Stimulated activated CD8-positive, alpha-beta memory T cell treated with anti-CD3 and anti-CD28 coated beads, Interleukin-7, amount 100 ng/mL, for 48 hours (primary cell): Measurements from ENCODE around the gene RPS10.

ENCODE experiments used
- DNase-seq, 2 donors: peaks; one replicate each; pipeline ENCODE4 v3.0.0-alpha.2; 2020; ENCODE audit warnings: low read depth in 1 of 2; ENCODE audit errors: extremely low read depth in 1 of 2

Gene RPS10

DNA sequence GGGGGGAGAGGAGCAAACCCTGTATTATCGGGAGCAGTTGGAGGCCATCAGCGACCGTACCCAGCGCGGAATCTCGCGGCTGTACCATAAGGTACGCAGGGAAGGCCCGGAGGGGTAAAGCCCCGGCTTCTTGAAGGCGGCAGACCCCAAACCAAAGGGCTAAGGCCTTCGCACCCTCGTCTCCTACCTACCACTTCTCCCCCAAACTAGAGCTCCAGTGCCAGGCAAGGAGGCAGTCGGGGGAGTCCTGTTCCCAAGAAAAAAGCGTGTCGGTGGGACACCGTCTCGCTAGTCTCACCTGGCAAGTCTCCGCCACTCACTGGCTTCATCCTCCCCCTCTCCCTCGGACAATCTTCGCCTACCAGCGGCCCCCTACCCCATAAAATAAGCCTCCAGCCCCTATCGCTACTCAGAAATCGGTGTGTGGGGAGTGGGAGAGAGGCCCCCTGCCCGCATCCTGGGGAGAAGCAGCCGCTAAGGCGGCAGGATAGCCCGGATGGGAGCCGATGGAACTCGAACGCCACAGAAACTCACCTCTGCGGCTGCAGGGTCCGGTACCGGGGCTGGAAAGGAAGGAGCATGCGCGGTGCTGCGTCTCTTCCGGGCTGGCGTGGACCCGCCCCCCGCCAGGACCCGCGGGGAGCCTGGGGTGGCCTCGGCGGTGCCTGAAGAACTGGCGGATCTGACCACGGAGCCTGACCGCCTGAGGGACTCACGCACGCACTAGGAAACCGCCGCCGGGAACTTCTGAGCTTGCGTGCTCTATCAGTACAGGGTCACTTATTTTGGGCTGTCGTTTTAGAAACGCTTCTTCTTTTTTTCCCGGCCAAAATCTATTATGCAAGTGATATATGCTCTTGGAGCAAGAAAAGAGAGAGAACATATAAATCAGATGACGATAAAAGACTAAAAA is at the start of gene RPS10:
Gene RPS10 (minus strand): TSS at position 572 of the 913 bp plus-strand sequence. CDS start 848 bp downstream, outside the sequence.
- peak; percentile 84 to 89 for DNase-seq

DNA sequence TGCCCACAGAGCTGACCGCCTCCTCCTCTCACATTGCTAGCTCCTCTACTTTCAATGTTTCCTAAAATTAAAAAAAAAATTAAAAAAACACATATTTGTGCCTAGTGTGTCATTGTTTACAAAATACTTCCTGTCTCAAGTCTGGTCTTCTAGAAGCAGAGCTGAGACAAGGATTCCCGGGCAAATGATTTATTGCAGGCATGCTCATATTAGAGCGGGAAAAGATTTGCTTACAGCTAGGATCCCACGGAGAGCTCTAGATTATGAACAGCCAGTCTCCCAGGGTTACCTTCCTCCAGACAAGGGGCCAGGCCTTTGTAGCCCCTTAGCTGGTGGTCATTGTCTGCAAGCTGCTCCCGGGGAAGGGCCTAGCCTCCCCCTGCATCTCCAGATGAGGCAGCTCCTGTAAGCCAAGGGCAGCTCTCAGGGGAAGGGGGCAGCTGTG is 49.4 kb upstream of the RPS10 start:
- no peak for DNase-seq

DNA sequence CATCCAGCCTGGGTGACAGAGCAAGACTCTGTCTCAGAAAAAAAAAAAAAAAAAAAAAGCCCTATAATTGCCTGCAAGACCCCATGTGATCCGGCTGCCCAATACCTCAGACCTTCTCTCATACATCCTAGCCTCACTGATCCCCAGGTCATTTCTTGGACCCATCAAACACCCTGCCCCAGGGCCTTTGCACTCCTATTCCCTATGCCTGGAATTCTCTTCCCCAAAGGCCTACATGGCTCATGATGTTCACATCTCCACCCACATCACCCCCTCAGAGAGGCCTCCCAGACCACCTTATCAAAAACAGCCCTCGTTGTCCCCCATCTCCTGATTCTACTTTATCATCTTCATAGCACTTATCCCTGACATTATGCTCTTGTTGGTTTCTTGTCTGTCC is 48.9 kb upstream of the RPS10 start:
- DNase-seq, result no peak

DNA sequence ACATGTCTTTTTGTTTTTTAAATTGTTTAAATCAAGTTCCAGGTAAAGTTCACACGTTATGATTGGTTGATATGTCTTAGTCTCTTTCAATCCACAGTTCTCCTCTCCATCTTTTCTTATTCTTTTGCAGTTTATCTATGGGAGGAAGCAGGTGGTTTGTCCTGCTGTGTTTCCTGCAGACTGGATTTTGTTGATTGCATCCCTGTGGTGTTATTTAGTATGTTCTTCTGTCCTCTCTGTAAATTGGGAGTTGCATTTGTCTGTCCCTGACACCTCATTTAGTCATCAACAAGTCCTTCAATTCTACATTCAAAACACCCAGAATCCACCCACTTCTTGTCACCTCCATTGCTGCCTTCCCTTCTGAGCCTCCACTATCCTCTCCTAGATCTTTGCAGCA is 48.1 kb upstream of the RPS10 start:
- DNase-seq, result no peak

DNA sequence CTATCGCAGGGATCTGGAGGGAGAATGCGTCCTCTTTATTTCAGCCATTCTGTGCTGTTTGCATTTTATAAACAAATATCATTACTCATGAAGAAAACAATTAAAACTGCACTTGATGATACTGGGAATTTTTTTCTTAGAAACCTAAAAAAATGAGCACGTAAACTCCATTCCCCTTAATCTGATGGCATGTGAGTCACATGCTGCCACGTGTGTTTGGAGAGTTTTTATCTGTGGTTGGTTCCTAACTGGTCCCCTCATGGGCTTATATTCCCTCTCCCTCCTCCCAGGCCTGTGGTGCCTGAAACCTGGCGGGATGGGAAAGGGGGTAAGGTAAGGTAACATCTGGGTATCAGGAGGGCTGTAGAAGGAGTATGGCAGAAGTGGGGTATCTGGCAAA is 46.6 kb upstream of the RPS10 start:
- DNase-seq, result no peak

DNA sequence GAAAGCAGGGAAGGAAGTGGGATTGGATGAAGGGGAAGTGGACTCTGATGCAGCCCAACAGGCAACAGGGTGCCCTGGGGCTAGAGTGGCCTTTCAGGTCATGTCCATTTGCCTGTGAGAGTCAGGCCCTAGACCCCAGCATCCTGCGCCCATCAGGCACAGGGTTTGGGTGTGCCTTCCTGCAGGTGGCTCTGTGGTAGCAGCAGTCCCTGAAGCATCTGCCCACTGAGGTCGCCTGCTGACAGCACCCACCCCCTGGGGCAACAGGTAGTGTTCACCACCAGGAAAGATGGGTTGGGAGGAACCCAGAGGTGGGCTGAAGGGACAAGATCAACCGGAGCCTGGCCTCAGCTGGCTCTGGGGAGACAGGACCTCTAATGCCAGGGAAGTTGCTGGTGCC is 43.6 kb upstream of the RPS10 start:
- no peak for DNase-seq

DNA sequence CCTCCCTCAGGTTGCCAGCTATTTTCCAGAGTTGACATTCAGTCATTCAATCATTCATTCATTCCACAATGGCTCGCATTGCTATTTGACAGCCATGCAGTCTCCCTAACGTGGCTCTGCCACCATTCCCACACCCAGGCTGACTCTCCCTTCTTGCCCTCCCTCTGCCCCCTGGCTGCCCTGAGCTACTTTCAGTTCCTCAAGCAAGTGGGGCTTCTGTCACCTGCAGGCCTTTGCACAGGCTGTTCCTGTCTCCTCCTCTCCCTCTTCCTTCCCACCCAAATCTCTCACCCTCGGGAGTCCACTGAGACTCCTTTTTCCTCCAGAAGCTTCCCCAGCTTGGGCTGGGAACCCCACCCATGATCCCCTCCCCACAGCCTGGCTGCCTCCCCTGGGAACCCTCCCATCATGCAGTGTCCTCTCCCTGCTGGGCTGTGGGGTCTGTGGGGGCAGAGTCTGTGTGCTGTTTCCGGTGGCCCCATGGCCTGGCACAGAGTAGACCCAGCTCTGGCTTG is 42.6 kb upstream of the RPS10 start:
- no peak for DNase-seq

DNA sequence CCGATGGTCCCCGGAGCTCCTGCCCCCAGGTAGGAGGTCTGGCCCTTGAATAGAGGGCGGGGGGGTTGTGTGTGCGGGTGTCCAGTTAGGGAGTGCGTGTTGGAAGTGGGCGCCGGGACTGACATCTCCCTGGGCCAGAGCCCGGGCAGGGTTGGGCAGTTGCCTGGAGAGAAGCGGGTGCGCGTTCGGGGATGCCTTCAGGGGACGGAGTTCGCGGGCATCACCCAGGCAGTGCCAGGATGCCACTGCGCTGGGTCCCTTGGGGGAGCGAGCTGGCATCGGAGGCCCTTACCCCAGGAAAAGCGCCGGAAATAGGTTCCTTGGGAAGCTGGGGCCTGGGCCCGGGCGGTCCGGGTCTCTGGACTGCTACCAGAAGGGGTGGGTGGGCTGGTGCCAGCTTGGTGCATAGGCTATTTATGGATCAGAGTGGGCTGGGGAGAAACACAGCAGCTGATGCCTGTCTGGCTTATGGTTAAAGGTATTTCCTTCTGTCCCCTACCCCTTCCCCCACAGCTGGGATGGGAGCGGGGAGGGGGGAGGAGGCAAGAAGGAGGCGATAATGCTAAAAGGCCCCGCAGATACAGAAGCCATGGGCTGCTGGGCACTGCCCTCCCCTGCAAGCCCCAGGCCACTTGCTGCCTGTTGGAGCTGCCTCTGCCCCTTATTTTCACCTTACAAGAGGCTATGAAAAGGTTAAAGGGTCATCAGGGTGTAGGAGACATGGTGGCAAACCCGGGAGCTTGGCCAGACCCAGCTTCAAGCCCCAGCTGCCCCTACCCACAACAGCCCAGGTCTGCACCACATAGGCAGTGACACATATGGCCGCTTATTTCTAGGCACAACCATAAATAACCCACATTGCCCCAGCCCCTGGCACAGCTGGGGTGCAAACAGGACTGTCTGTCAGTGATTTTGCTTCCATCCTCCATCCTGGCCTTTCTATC is 40.6 kb upstream of the RPS10 start:
- no peak for DNase-seq

DNA sequence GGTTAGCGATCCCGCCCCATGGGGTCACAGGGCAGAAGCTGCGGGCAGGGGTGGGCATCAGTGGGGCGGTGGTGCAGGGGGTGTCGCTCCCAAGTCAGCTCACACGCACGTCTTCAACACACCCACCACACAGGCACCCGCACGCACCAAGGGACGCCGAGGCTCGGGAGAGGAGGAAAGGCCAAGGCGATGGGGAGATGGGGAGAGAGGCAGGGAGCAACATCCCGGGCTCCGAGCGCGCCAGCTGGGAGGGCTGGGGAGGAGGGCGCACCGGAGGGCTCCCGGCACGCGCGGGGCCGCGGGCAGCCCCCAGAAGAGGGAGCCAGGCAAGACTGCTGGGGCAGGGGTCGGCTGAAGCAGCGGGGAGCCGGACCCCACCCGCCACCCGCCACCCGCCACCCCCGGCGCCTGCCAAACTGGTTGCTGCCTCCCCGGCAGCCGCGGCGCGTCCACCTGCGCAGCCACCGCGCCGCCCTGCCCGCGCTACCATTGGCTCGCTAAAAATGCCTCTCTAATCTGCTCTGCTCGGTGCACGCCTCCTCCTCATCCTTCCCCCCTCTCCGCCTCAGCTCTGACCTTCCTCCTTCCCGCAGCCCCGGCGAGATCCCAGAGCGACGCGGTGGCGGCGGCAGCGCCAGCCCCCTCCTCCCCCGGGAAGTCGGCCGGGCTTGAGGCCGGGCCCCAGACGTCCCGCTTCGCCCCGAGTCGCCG is 39.8 kb upstream of the RPS10 start, which contains the start of gene PACSIN1:
Gene PACSIN1 (plus strand): TSS at position 546 of the 711 bp plus-strand sequence. CDS start 60,230 bp downstream, outside the sequence.
- no peak for DNase-seq

DNA sequence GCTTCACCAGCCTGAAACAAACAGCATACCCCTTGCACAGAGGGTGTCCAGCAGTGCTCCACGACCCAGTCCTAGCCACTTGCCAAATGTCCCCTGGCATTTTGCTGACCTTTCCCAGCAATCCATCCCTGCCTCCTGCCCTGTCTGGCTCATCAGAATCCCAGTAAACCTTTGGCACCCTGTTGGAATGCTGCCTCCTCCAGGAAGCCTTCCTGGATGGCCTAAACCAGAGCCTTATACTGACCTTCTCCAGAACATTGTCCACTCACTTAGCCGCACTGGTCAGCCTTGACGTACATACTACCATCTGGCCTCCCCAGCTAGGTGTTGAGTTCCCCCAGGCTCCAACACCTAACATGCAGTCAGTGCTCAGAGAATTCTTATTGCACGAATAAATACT is 38.0 kb upstream of the RPS10 start:
- DNase-seq, result no peak

DNA sequence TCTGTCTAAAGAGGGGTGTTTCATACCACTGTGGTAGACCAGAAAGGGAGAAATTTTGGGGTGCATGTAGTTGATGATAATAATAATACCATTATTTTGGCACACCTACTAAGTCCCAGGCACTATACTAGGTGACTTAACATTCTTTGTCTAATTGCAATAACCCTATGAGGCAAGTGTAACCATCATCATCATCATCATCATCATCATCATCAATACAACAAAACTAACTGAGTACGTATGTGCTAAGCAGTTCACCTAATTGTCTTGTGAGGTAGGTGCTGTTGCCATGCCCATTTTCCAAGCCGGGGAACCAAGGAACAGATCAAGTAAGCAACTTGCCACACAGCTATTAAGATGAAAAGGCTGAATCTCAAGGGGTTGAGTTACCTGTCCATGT is 37.4 kb upstream of the RPS10 start:
- no peak for DNase-seq

DNA sequence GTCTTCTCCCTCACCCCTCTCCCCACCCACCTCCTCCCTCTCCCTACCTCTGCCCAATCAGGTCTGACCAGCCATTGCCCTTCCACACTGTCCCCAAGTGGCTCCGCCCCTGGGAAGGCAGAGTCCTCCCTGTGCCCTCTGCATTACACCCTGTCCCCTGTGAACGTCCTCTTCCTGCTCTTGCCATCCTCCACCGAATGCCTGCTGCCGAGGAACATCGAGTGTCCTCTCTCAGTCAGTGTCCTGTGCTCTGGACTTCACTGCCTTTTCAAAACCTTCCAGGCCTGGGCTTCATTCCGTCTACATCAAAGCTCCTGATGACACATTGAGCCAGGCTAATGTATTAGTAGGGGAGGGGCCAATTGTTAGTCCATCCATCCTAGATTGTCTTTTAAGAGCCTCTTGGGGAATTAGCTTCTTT is 36.7 kb upstream of the RPS10 start:
- no peak for DNase-seq

DNA sequence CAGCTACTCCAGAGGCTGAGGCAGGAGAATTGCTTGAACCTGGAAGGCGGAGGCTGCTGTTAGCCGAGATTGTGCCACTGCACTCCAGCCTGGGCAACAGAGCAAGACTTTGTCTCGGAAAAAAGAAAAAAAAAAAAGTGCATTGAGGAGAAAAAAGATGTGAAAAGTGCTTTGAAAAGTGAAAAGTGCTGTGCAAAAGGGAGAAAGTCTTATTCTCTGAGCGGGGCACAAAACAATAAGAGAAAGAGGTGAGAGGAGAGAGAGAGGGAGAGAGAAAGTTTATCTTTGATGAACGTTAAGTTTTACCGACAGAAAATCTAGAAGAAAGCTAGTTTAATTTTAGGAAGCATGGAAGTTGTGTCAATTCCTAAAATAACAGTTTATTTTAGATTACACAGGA is 36.1 kb upstream of the RPS10 start:
- DNase-seq, result no peak

DNA sequence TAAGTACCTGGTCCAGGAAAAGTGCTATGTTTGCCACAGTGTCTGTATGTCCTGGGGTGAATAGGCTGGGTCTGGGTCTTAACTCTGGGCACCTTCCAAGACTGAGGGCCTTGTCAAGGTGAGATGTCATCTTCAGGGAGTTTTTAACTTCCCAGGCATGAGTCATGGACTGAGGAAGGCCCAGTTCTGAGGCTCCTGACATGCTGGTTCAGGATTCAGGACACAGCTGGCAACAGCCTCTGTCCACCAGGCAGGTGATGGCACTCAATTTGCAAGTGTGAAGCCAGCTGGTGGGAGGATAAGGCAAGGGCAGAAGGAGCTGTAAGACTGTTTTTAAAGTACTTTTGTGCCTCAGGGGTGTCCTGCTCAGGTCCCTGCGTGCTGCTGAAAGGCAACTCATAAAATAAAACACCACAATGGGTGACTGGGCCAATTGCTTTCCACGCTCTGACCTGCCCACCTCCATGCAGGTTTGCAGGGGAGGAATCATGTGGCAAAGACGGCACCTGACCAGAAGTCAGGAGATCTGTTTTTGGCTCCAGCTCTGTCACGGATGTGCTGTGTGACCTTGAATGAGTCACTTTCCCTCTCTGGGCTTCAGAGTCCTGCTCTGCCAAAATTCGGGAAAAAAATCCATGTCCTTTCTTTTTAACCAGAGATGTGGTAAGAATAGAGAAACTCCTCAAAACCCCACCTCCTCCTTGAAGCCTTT is 35.1 kb upstream of the RPS10 start:
- no peak for DNase-seq

DNA sequence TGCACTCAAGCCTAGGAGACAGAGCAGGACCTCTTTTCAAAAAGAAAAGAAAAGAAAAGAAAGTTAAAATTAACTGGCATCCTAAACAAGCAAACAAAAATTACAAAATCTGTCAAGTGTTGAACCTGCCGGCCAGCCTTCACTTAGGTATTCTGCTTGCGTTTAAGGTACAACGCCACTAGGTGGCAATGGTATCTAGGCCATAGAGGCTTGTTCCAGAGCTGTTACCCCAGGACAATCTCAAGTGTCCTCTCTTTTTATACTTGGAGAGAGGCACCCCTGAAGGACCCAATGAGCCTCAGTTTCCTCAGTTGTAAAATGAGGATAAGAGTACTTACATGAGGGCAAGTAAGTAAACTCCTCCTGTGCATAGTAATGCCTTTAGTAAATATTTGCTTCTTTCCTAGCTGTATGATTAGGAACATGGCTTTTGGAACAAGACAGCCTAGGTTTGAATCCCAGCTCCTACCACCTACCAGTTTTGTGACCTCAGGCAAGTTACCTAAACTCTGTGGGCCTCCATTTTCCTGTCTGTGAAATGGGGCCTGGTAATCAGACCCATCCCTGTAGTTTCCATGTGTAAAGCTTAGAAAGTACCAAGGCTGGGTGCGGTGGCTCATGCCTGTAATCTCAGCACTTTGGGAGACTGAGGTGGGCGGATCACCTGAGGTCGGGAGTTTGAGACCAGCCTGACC is 34.2 kb upstream of the RPS10 start:
- DNase-seq, result peak in 1 of 2 donors; percentile 8

DNA sequence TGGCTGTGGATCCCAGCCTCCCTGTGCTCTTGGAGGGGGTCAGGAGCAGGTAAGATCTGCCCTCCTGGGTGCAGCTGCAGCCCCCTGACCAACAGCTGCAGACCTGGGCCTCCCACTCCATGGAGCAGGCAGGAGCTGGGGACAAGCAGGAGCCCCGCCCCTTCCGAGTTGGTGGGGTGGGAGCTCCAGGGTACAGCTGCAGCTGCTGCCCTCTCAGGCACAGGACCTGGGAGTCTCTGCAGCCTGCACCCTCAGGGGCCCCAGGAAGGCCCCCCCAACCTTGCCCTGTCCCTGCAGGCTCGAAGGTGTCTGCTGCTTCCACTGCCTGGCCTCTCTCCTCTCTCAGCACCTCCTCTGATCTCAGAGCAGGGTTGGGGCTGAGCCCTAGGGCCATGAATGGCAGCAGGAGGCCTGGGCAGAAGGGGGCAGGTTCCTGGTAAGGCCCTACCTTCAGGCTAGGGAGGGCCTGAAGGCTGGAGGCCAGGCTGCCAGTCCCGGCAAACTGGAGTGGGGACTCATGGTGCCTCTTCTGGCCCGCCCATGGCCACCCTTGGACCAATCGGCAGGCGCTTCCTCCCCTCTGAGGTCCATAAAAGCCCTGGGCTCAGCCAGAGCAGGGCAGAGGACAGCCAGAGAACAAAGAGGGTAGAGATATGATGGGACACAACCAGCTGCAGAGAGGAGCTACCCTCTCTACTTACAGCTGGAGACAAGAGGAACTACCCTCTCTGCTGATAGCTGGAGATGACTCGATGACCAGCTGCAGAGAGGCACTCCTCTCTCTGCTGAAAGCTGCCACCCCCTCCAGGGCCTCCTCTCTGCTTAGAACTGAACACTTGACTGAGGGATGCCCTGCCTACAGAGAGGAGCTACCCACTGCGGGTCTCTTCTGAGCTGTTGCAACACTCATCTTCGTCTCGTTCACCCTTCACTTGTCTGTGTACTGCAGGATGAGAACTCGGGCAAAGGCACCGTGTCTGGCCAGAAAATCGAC is 32.2 kb upstream of the RPS10 start:
- no peak for DNase-seq

DNA sequence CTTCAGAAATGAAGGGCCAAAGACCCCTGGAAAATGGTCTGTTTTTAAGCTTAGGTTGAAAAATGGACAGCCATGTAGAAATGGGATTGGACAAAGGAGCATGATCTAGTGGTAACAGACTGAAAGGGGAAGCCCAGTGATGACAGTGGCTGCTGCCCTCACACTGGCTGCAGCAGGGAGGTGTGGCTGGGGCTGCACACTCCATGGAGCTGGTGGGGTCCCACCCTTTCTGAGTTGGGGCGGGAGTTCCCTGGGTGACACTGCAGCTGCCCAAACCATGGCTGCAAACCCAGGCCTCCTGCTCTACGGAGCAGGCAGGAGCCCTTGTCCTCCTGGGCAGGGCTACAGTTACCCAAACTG is 31.5 kb upstream of the RPS10 start:
- no peak for DNase-seq

DNA sequence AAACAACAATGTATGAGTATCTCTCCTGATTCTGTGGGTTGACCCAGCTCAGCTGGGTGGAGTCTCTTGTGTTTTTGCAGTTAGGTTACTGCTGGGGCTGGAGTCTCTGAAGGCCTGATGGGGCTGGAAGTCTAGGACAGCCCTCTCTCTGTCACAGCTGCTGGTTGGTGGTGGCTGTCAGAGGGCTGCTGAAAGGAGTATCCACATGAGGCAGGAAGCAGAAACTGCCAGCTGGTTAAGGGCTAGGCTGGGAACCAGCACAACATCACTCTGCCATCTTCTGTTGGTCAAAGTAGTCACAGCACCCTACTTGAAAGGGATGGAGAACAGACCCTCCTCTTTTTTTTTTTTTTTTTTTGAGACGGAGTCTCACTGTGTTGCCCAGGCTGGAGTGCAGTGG is 30.0 kb upstream of the RPS10 start:
- DNase-seq, result no peak
